ENCODE data around the gene SLC25A51. TPM values are rescaled to one million over a fixed set of nuclear protein-coding genes. Genes with fewer than 3 reads are reported as not detected.

SLC25A51 gene
- total RNA-seq, 1 donor from 2014 or later, result 39.6 TPM

- Mint-ChIP-seq H3K4me3 (ENCODE audit: unreplicated experiment) (no peak overlapping the region), H3K36me3 (ENCODE audit: low read depth, unreplicated experiment) (peaks cover 43% of the 10 kb centered on the region), H3K9me3 (ENCODE audit: unreplicated experiment) (no peaks in the 10 kb centered on the region), H3K4me1 (ENCODE audit: low read depth, unreplicated experiment) (peaks cover 78% of the 10 kb centered on the region), H3K27me3 (ENCODE audit: low read depth, unreplicated experiment) (no peaks in the 10 kb centered on the region), H3K27ac (ENCODE audit: unreplicated experiment) (no peak overlapping the region)
- no peak overlapping the region for H3K4me2 ChIP-seq (ENCODE audit: low read length)
- no peak overlapping the region for H3K4me3 ChIP-seq (ENCODE audit: insufficient read depth, low read depth, low read length)
- no peak overlapping the region for H2AFZ ChIP-seq (ENCODE audit: low read depth, low read length)
- TF ChIP-seq CTCF (IDR thresholded peaks at IDR 0.05; ENCODE audit: insufficient read depth, low read depth, low read length) (no peak), EZH2 (IDR thresholded peaks at IDR 0.05; ENCODE audit: insufficient read depth, low read length) (no peak)
- H3K79me2 ChIP-seq (ENCODE audit: insufficient read depth, low read length), result peaks cover 9% of the 10 kb centered on the region
- H3K9ac ChIP-seq (ENCODE audit: low read length), result no peak overlapping the region
- H3K4me1 ChIP-seq (ENCODE audit: insufficient read depth, low read length), result peaks cover 48% of the 10 kb centered on the region
- no peak overlapping the region for H3K27ac ChIP-seq (ENCODE audit: low read depth, low read length)
- no peaks in the 10 kb centered on the region for H4K20me1 ChIP-seq (ENCODE audit: insufficient read depth, low read length)
- no peaks in the 10 kb centered on the region for H3K9me3 ChIP-seq (ENCODE audit: insufficient read depth, low read depth, low read length)
- H3K27me3 ChIP-seq (ENCODE audit: insufficient read depth, low read length), result no peaks in the 10 kb centered on the region
- DNase-seq (ENCODE audit: low read depth) (no peak), FAIRE-seq (no peak)
- peaks cover 12% of the 10 kb centered on the region for H3K36me3 ChIP-seq (ENCODE audit: insufficient read depth, low read length)
Measured at GRCh38 chr9:37947471-37947870, 43.5 kb upstream of the SLC25A51 start.

- Histone ChIP-seq H3K27me3 (ENCODE audit: insufficient read depth, low read length) (no peaks in the 10 kb centered on the region), H3K9ac (ENCODE audit: low read length) (no peak overlapping the region), H2AFZ (ENCODE audit: low read depth, low read length) (no peak overlapping the region), H3K36me3 (ENCODE audit: insufficient read depth, low read length) (peaks cover 12% of the 10 kb centered on the region), H3K9me3 (ENCODE audit: insufficient read depth, low read depth, low read length) (no peaks in the 10 kb centered on the region), H3K27ac (ENCODE audit: low read depth, low read length) (no peak overlapping the region), H4K20me1 (ENCODE audit: insufficient read depth, low read length) (no peaks in the 10 kb centered on the region), H3K79me2 (ENCODE audit: insufficient read depth, low read length) (peaks cover 11% of the 10 kb centered on the region), H3K4me2 (ENCODE audit: low read length) (no peak overlapping the region), H3K4me3 (ENCODE audit: insufficient read depth, low read depth, low read length) (no peak overlapping the region), H3K4me1 (ENCODE audit: insufficient read depth, low read length) (peaks cover 48% of the 10 kb centered on the region)
- peak overlapping the region; percentile 41 for H3K27ac Mint-ChIP-seq (ENCODE audit: unreplicated experiment)
- H3K4me1 Mint-ChIP-seq (ENCODE audit: low read depth, unreplicated experiment), result peaks cover 77% of the 10 kb centered on the region
- DNase-seq (ENCODE audit: low read depth), result no peak
- no peaks in the 10 kb centered on the region for H3K27me3 Mint-ChIP-seq (ENCODE audit: low read depth, unreplicated experiment)
- FAIRE-seq, result no peak
- no peak overlapping the region for H3K4me3 Mint-ChIP-seq (ENCODE audit: unreplicated experiment)
- TF ChIP-seq CTCF (IDR thresholded peaks at IDR 0.05; ENCODE audit: insufficient read depth, low read depth, low read length) (no peak), EZH2 (IDR thresholded peaks at IDR 0.05; ENCODE audit: insufficient read depth, low read length) (no peak)
- no peaks in the 10 kb centered on the region for H3K9me3 Mint-ChIP-seq (ENCODE audit: unreplicated experiment)
- peaks cover 39% of the 10 kb centered on the region for H3K36me3 Mint-ChIP-seq (ENCODE audit: low read depth, unreplicated experiment)
Measured at GRCh38 chr9:37946971-37947370, 43.0 kb upstream of the SLC25A51 start.

GRCh38 chr9:37946041-37946440, 42.1 kb upstream of the SLC25A51 start:
- Histone ChIP-seq H3K36me3 (ENCODE audit: insufficient read depth, low read length) (peaks cover 12% of the 10 kb centered on the region), H2AFZ (ENCODE audit: low read depth, low read length) (no peak overlapping the region), H3K9me3 (ENCODE audit: insufficient read depth, low read depth, low read length) (no peaks in the 10 kb centered on the region), H3K27me3 (ENCODE audit: insufficient read depth, low read length) (no peaks in the 10 kb centered on the region), H4K20me1 (ENCODE audit: insufficient read depth, low read length) (no peaks in the 10 kb centered on the region), H3K4me2 (ENCODE audit: low read length) (no peak overlapping the region), H3K27ac (ENCODE audit: low read depth, low read length) (no peak overlapping the region), H3K9ac (ENCODE audit: low read length) (no peak overlapping the region), H3K4me1 (ENCODE audit: insufficient read depth, low read length) (peaks cover 50% of the 10 kb centered on the region), H3K4me3 (ENCODE audit: insufficient read depth, low read depth, low read length) (no peak overlapping the region), H3K79me2 (ENCODE audit: insufficient read depth, low read length) (peaks cover 18% of the 10 kb centered on the region)
- Mint-ChIP-seq H3K4me1 (ENCODE audit: low read depth, unreplicated experiment) (peaks cover 75% of the 10 kb centered on the region), H3K36me3 (ENCODE audit: low read depth, unreplicated experiment) (peaks cover 38% of the 10 kb centered on the region), H3K27me3 (ENCODE audit: low read depth, unreplicated experiment) (no peaks in the 10 kb centered on the region), H3K4me3 (ENCODE audit: unreplicated experiment) (no peak overlapping the region), H3K9me3 (ENCODE audit: unreplicated experiment) (no peaks in the 10 kb centered on the region), H3K27ac (ENCODE audit: unreplicated experiment) (peak overlapping the region; percentile 58)
- no peak for TF ChIP-seq EZH2 (IDR thresholded peaks at IDR 0.05; ENCODE audit: insufficient read depth, low read length)
- TF ChIP-seq CTCF (IDR thresholded peaks at IDR 0.05; ENCODE audit: insufficient read depth, low read depth, low read length), result no peak
- DNase-seq (ENCODE audit: low read depth) (no peak), FAIRE-seq (no peak)

Measured in astrocyte (in vitro differentiated cells and primary cell).